NCI-H526 (cell line): ENCODE data around the gene IL3.

Experiments
- DNase-seq, 2 experiments: peaks; one replicate each; lab custom pipeline; 2025; lab: John Stamatoyannopoulos, UW

The IL3 gene, protein sequence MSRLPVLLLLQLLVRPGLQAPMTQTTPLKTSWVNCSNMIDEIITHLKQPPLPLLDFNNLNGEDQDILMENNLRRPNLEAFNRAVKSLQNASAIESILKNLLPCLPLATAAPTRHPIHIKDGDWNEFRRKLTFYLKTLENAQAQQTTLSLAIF

DNA sequence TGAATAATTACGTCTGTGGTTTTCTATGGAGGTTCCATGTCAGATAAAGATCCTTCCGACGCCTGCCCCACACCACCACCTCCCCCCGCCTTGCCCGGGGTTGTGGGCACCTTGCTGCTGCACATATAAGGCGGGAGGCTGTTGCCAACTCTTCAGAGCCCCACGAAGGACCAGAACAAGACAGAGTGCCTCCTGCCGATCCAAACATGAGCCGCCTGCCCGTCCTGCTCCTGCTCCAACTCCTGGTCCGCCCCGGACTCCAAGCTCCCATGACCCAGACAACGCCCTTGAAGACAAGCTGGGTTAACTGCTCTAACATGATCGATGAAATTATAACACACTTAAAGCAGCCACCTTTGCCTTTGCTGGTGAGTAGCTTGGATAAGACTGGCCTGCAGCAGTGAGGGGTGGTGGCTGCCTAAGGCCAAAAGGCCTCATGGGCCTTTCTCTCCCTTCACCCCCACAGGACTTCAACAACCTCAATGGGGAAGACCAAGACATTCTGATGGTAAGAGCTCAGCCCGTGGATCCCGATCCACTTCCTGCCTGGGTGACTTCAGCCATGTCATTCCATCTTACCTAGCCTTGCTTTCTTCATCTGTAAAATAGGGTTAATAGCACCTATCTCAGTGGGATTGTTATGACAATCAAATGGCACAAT, at the start of gene IL3:
TSS of gene IL3 (plus strand) at position 155 of the 661 bp plus-strand sequence. CDS start at position 207, 52 bp downstream.
- DNase-seq, result no peak

DNA sequence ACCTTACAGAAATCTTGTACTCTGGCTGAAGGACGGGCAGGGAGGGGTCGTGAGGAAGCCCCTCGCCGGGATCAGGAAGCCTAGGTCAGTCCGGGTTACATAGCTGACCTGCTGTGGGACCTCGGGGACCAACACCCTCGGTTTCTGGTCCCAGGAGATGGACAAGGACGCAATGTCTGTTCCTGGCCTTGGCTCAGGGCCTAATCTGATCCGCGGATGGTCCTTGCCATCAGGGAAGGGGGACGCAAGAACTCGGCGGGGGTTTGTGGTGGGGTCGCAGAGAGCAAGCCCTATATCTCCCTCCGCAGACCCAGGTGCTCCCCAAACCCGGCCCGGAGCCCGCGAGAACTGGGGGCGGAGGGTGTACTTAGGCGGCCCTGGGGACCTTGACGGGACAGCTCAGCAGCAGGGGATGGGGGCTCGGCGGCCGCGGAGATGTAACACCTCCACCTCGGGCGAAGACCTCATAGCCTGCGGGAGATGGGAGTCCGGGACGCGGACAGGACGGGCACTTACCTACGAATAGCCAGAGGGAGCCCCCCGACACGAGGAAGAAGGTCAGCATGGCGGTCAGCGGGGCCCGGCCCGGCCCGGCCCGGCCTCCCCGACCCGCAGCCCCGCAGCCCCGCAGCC, 49.4 kb upstream of the IL3 start:
- DNase-seq, result no peak

DNA sequence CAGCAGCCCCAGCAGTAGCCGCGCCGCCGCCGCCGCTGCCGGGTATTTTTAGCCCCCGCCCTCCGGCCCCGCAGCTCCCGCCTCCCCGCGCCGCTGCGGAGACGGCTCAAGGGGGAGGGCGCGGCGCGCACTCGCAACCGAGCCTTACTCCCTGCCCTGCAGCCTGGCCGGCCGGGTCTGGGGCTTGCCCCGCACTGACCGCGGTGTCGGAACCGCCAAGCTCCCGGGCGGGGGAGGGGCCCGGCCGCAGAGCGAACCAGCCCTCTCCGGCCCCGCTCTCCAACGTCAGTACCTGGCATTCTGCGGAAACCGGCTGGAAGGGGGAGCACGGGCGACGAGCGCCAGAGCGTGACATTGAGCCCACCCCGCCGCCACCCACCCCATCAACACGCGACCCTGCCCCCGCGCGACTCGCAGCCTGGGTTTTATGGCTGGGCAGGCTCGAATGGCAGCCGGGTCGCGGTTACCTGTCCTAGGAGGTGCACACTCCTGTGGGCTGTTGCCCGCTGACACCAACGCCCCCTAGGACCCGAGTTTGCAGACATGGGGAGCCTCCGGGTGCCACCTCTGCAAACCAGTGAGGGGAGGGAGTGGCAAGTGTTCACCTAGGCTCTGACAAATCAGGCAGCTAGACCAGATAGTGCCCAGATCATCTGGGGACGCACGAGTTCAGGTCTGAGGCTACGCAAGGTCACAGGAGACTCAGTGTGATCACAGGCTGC, 48.7 kb upstream of the IL3 start, which contains the start of gene ACSL6:
TSS of gene ACSL6 (minus strand) at position 37 of the 722 bp plus-strand sequence. CDS start 105 bp downstream, outside the sequence.
- peak in 1 of 2 experiments; percentile 51 for DNase-seq

DNA sequence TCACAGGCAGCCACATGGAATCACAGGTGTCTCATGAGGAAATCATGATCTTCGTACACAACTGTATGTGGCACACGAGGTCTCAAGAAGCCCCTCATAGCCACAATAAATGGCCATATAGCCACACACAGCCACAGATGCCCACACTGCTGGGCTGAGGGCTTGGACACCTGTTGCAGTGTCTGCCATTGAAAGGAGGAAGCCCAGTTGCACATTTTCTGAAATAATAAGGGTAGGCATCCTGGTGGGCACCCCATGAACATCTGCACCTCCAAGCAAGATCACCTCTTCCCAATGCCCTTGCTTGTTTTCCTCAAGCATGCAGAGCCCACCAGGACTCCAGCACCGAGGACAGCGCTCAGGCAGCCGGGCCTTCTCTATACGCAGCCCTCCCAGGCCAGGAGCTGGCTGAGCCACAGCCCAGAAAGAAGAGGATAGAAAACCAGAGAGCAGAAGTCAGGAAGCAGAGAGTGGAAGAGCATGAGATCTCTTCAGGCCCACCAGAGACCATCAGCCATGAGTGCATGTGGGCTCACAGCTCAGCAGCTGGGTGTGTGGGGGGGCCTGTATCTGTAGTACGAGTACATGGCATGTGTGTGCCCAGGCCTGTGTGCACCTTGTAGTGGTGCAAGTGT, 48.0 kb upstream of the IL3 start:
- no peak for DNase-seq

DNA sequence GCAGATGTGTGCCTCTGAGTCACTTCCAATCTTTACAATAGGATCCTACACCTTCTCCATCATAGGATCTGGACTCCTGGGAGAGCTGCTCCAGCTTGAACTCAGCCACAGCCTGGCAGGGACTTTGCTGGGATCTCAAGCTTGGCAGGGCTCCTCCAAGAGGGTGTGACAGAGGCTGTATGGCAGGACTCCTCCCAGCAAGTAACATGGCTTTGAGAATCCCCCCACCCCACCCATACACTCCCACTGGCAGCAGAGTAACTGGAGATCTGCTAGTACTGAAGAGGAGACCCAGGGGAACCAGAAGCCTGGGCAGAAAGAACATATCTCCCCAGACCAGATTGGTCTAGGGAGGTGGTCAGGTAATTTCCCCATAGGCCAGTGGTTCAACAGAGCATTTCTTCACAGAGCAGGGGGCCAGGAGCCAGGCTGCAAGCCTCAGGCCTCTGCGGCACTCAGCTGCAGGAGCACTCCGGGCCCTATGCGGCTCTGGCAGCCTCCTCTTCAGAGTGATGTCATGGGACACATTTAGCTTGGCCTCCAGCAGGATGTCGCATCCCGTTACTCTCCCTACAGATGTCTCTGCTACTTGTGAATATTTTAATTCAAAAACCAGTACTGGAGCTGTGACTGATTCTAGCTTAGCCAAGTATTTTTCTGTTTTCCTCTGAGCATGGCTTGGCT, 47.3 kb upstream of the IL3 start:
- no peak for DNase-seq

DNA sequence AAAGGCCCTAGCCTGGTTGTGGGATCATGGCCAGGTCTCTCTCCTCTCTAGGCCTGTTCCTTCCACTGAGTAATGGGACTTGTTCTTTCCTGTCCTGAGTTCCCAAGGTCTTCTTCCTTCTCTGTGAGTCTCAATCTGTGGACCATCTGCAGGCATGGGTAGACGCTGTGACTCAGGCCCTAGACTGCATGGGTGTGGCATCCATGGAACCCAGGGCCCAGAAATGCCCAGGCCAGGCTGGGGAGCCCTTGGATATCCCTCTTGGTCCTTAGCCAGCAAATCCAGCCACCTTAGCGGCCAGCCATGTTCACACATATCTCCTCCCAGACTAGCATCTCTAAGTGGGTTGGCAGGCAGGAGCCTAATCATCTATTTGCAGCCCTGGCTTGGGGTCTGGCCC, 46.7 kb upstream of the IL3 start:
- DNase-seq, result no peak

DNA sequence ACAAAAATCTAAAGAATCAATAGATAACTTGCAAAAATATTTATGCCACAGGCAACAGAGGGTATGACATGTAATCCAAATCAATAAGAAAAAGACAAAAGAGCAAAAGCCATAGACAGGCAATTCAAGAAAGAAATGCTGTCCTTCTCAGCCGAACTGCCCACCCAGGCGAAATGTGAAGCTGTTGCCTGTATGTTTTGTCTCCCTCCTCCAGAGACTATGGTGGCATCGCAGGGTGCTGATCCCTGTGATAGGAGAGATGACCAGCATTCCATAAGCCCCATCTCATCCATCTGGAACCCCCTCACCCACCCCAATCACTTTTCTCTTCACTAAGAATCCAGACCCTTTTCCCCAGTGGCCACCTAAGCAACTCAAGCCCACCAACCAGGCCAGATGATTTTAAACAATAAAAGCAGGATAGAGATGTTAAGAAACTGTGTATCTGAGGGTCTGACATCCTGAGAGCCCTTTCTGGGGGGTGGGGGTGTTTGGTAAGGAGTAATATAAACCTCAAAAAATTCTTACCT, 43.7 kb upstream of the IL3 start:
- no peak for DNase-seq

DNA sequence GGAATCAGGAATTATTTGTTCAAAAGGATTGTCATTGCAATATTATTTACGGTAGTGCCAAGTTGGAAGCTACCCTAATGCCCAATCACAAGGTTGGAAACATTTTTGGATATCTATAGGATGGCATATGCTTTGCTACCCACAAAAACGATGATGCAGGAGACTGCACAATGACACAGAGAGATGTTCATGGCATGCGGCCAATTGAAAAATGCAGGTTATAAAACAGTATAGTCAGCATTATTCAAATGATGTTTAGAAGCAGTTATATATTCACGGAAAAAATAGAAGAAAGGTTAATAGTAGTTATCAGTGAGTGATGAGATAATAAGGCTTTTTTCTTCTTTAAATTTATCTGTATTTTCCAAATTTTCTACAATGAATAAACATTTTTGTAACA, 43.1 kb upstream of the IL3 start:
- no peak for DNase-seq

DNA sequence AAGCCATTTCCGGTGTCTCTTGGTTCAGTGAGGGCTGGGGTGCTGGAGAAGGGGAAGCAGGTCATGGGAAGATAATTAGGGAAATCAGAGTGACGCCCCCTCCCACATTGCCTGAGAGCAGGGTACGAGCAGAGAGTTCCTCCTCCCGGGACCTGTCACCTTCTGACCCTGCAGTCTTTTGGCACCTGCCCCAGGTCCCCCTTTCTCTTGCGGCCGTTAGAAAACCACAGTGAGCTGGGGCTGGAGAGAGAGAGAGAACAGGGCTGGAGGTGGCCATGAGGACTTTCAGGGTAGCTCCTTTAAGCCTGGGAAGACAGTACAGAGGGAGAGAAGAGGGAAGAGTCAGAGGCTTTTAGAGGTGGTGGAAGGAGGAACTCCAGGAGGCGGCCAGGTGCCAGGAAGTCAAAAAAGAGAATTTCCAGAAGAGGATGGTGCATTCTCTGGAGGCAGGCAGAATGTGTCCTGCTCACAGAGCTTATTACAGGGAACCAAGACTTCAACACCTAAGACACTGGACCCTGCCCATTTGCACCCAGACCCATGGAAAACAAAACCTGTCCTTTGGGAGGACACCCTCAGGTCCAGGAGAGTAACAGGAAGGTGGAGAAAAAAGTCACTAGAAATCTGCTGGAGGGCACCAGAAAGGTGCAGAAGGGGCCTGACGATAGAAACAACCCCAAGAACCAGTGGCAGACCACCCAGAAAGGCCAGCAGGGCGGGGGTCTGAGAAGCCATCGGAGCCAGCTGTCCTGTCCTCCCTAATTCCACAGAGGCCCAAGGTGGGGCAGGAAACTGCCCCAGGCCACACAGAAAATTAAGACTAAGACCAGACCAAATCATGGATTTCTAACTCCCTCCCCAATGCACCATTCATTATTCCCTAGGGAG, 42.5 kb upstream of the IL3 start:
- no peak for DNase-seq

DNA sequence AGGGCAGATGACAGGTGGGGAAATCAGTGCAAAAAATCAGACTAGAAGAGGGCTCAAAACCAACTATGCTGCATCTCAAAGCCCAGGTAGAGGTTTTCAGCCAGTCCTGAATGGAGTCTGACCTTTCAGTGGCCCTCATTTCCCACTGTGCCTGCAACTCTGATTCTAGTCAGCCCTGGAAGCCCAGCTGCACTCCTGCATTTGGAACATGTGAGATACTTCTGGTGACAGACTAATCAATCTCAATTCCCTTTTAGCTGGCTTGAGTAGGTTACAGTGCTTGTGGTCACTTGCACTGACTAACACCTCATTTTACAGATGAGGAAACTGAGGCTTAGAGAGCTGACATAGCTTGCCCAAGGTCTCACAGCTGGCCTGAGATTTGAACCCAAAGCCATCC, 41.1 kb upstream of the IL3 start:
- DNase-seq, result no peak

DNA sequence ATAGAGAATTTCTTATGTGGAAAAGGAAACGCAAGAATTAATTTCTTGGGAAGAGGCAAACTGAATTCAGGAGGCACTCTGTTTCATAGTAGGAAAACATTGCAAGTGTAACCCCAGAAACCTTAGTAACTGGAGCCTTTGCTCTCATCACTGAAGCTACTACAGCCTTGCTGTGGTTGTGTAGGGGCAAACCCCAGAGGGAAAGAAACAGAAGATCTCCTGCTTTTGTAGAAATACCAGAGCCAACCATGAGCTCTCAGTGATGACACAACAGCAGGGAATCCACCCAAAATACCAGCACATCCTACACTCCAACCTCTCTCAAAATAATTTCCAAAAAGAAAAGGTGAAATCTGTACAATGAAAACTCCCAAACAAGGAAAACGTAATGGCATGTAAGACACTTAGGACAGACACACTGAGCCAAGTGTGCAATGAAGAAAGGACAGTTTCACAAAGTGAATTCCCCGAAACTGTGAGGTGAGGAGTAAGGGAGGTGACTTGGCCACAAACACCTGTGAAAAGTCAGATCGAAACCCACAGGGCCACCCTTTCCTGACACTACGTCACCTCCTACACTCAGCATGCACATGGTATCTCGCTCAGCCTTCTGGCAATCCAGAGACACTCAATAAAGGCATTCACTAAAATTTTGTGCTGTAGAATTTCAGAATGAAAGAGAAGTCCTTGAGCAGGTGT, 40.4 kb upstream of the IL3 start:
- no peak for DNase-seq

DNA sequence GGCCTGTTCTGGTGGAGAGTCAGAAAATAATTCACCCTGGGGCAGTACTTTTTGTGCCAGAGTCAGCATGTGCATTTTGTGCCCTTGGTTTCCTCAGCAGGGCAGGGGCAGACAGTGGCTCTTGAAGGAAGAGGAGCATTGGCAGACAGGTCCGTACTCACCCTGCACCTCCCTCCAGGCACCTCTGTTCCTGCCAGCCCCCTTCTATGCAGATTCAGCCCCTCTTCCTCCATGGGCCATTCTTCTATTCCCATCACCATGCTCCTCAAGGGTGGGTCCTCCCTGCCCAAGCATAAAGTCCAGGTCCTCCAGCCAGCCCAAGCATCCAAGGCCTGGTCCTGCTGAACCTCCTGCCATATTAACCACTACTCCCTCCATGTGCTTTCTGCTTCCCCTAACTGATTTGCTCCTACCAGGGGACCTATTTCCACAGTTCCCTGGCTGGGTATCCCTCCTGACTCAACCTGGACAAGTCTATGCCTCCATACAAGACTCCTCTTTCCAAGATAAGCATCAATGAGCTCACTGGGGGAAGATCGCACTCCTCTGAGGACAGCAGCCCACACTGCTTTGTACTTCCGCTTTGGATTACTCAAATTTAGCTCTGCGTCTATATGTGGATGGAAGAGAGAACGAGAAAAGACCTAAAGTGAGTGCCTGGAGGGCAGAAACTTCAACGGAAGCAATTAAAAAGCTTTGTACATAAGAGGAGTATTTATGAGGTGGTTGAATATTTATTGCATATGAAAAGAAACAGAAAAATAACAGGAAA, 39.7 kb upstream of the IL3 start:
- DNase-seq, result no peak

DNA sequence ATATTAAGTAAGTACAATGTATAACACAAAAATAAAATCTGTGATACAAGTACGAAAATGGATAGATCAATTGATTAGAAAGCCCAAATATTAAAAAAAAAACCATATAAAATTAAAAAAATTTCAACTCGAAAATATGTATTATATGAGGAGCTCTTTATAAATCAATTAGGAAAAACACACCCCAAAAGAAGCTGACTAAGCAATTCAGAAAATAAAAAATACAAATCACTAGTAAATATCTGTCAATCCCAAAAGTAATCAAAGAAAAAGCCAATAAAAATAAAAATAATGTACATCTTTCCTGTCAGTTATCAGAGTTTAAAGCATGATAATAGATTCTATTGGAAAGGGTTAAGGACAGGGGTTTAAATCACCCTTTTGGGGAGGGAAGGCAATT, 38.8 kb upstream of the IL3 start:
- DNase-seq, result no peak

DNA sequence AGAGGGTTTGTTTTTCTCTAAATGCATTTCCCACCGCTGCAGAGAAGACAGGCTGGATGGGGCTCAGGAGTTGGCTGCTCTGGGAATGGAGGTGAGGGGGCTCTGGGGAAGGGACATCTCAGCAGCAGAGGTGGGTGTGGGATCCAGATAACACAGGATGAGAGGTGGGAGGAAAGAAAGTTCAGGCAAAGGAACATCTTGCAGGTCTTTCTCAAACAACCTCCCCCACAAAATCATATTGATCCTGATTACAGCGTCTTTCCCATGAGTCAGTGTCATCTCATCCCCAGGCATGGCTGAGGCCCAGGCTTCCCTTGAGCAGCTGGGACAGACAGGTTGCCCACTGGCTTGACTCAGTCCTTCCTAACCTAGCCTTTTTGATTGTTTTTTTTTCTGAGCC, 37.7 kb upstream of the IL3 start:
- no peak for DNase-seq

DNA sequence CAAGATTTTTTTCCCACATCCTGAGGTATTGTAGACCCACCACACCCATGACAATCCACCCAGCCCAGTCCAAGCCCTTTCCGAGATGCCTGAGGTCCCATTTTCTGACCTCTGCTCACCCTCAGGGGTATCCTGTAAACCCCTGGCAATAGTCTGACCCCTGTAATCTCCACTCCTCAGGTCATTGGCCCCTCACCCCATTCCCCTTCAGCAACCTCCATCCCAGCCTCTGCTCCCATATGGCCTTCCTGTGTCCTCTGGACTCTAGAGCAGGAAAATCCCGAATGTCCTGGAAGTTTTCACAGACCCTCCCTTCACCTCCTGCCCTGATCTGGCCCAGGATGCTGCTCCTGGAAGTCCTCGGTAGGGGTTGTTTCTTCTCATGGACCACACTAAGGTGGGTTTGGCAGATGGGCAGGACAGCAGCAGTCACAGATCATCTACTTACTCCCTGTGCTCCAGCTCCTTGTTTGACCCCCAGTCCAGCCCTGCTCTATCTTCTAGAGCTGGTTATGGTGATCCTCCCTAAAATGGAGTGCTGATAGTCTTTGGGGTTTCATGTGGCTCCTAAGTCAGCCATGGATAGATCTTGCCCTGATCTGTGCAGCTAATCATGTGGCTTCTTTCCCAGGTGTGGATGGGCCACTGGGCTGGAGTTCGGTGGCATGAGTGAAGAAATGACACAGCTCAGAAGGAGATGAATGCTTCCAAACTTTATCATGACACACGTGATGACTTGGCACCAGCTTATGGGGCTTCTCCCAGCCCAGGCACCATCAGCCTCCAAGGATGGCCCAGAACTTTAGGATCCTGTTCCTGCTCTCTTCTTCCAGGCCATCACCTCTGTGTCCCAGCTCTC, 37.0 kb upstream of the IL3 start:
- no peak for DNase-seq

DNA sequence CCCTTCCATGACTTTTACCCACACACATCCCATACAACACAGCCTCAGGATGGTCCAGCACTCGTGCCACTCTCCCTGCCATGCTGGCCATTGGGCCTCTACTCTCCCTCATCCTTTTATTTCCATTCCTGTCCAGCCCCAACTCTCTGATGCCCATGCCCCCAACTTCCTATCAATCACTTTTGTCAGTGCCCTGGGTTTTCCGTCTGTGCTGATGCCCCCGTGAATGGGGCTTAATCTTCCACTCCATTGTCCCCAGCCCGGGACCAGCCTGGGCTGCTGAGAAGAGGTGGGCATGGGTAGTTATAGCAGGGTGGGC, 36.4 kb upstream of the IL3 start:
- no peak for DNase-seq

DNA sequence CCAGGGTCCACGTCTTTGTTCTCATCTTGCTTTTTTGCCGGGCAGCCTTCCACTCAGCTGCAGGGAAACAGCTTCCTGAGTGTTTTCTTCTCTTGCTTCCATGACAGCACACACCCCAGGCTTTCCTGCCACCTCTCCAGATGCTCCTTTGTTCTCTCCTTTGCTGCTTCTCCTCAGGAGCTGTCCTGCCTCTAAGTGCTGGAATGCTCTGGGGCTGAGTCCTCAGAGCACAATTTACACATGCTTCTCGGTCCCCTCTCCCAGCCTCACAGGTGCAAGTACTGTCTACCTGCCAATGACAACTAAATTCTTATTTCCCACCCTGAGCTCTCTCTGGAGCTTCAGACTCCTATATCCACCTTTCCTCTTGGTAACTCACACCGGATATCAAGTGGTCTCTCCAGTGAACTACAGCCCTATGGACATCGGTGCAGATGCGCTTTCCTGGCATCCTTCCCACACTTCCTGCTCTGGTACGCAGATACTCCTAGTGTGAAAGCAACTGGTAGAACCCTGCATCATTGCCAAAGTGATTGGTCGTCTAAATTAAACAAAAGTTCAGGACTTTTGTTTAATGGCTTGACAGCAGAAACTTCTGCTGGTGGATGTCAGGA, 35.6 kb upstream of the IL3 start:
- DNase-seq, result no peak
